ENCODE data around the gene EBNA1BP2.
A peak's percentile ranks its signal among the peaks of the same experiment; 100 is the strongest.
"Not testable (repeated sequence)": the region's sequence is repeated elsewhere in the genome, so short reads cannot be mapped to it uniquely, and the experiment has no call there.

Gene EBNA1BP2

GRCh38 chr1:43119928-43120586 is 52.0 kb downstream of the EBNA1BP2 start:
- H3K4me1 ChIP-seq (ENCODE audit: insufficient read depth, low read length); H3K36me3 ChIP-seq (ENCODE audit: insufficient read depth, low read length); H3K9me3 ChIP-seq (ENCODE audit: control insufficient read depth, insufficient read depth, low read length): not testable (repeated sequence)
- peak overlapping the region; percentile 70 for H3K9ac ChIP-seq (ENCODE audit: low read depth, low read length)

All from ES-I3 (cell line).